OCI-LY7 (cell line): ENCODE measurements around the gene SLC9A3.

Experiments used
- CTCF ChIP-seq: fragments of 200-600 bp; sonication (generic); conservative IDR thresholded peaks from 2 replicates; pipeline ENCODE4 v1.5.1; 2014; ENCODE audit warnings: mild to moderate bottlenecking, antibody characterized with exemption, low read length, moderate library complexity, mixed read lengths
- EZH2phosphoT487 ChIP-seq: fragments of 200-600 bp; sonication (generic); IDR thresholded peaks from 2 replicates; pipeline ENCODE4 v1.6.1; 2018; ENCODE audit warnings: low read depth, borderline replicate concordance, mild to moderate bottlenecking, mixed run types, antibody characterized with exemption, low read length, moderate library complexity, mixed read lengths

- TF ChIP-seq CTCF, result no peak
- TF ChIP-seq EZH2phosphoT487, result no peak
These were observed 89.0 kb downstream of the SLC9A3 start for GRCh38 chr5:435156-435790.
